Activated CD4-positive, alpha-beta T cell treated with anti-CD3 and anti-CD28 coated beads for 36 hours (primary cell): ENCODE measurements around the gene GBE1. TPM values are rescaled to one million over a fixed set of nuclear protein-coding genes. Genes with fewer than 3 reads are reported as not detected.

Experiments used
- ATAC-seq: fragments of 200-7000 bp; cut with Tn5 transposase; one replicate; pipeline ENCODE4 v1.10.0; 2021; ENCODE audit warnings: mild to moderate bottlenecking, moderate library complexity
- CTCF ChIA-PET: fragments of 350-600 bp; sonication (Branson Sonifier 250); formaldehyde crosslinking; loops from one replicate; lab custom pipeline; 2021; ENCODE audit warnings: antibody characterized with exemption; lab: Charles Lee
- POLR2A ChIA-PET: fragments of 350-600 bp; sonication (Branson Sonifier 250); formaldehyde crosslinking; loops from one replicate; lab custom pipeline; 2021; ENCODE audit warnings: antibody characterized with exemption, inconsistent platforms; lab: Charles Lee
- DNase-seq: peaks from one replicate; pipeline ENCODE4 v3.0.0-alpha.2; 2020
- H3K27ac Mint-ChIP-seq: one replicate; pipeline ENCODE4 v1.8.0; 2021; ENCODE audit warnings: mixed read lengths
- H3K27me3 Mint-ChIP-seq: one replicate; pipeline ENCODE4 v1.8.0; 2021; ENCODE audit warnings: mixed read lengths
- H3K36me3 Mint-ChIP-seq: one replicate; pipeline ENCODE4 v1.8.0; 2021; ENCODE audit warnings: low read depth, mixed read lengths
- H3K4me1 Mint-ChIP-seq: one replicate; pipeline ENCODE4 v1.8.0; 2021; ENCODE audit warnings: mixed read lengths
- H3K4me3 Mint-ChIP-seq: one replicate; pipeline ENCODE4 v1.8.0; 2021; ENCODE audit warnings: mild to moderate bottlenecking, moderate library complexity, mixed read lengths
- H3K9me3 Mint-ChIP-seq: one replicate; pipeline ENCODE4 v1.8.0; 2021; ENCODE audit warnings: low read depth, mixed read lengths
- intact Hi-C, 2 experiments: fragments of 100-400 bp; cut with DNase I in 1 of 2; cut with micrococcal nuclease in 1 of 2; formaldehyde crosslinking; loops; one replicate each; pipeline versions ENCODE4 v1.14.2 to v1.15.1; 2022 to 2024; cut with DNase I, micrococcal nuclease
- total RNA-seq, 2 experiments: library from RNA; stranded (reverse); gene quantifications; one replicate each; pipeline ENCODE4 v1.2.3, GENCODE V29; 2021

The GBE1 gene
- total RNA-seq, 2 experiments from 2014 or later, result 40.1 to 59.5 TPM

DNA sequence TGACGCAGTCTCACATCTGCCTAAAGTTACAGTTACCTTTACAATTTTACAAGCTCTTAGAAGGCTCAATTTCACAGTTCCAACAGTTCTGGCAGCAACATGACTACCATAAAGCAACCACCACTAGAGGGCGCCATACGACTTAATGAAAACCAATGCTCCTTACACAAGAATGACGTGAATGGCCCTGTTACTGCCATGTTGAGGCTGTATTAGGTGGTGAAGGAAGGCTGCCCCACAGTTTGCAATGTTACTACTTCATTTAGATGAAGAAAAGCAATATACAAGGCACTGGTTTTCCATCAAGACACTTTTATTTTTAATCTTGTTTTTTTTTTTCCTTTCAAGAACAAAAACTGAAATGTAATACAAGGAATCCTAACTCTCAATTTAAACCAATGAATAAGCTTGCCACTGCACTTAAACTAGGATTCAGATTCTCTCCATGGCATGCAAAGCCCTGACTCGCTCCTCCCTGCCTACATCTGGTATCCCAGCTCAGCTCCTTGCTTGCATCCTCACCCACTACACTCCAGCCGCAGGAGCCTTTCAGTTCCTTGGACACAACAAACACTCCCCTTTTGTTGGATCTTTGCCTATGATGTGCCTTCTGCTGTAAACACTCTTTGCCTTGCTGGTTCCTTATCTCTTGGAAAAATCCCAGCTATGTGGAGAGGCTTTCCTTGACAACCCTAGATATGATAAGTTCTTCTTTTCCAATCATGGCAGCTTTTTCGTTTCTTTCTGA, 270.7 kb downstream of the GBE1 start:
- H3K4me3 Mint-ChIP-seq, result no peak overlapping the region
- CTCF ChIA-PET, result interaction anchor here (0.7 to 1.9 kb wide), 11 partner anchors 12 to 643 kb away, joined by 3 to 8 read pairs (median 3); no protein-coding TSS in a partner anchor
- POLR2A ChIA-PET, result interaction anchor here (0.6 kb wide), 1 partner anchor 1956 kb away, joined by 3 read pairs; no protein-coding TSS in a partner anchor
- DNase-seq (peak; percentile 88), ATAC-seq (peak; percentile 84)
- H3K9me3 Mint-ChIP-seq, result peaks cover 4% of the 10 kb centered on the region
- H3K27me3 Mint-ChIP-seq, result no peaks in the 10 kb centered on the region
- no peak overlapping the region for H3K27ac Mint-ChIP-seq
- H3K4me1 Mint-ChIP-seq, result no peaks in the 10 kb centered on the region
- no peaks in the 10 kb centered on the region for H3K36me3 Mint-ChIP-seq
- intact Hi-C loops, result loop anchor here (1.0 to 2.0 kb wide), 3 partner anchors 420 to 643 kb away; no protein-coding TSS in a partner anchor

DNA sequence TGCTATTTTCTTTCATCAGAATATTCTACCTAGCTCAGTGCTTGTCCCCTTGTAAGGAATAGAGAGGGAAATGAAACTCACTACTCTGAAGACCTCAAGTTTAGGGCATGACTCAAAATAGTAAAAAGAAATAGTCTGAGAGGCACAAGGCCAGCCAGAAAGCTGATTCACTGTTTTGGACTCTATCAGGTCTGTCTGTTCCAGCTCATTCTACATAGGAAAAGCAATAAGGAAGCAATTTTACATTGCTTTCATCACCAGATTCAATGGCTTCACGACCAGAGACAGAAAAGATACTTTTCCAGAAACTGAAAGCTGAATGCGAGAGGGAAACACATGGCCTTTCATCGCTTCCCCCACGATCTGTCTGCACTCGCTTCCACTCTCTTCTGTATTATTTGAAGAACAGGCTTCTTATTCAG, 276.0 kb downstream of the GBE1 start:
- CTCF ChIA-PET, result interaction anchor here (0.6 kb wide), 1 partner anchor 118 kb away, joined by 3 read pairs; no protein-coding TSS in a partner anchor
- intact Hi-C loops, result no loop called here
- Mint-ChIP-seq H3K27me3 (peaks cover 3% of the 10 kb centered on the region), H3K4me3 (no peak overlapping the region), H3K9me3 (peaks cover 4% of the 10 kb centered on the region), H3K4me1 (no peaks in the 10 kb centered on the region), H3K27ac (no peak overlapping the region), H3K36me3 (no peaks in the 10 kb centered on the region)
- POLR2A ChIA-PET, result no interaction called here
- DNase-seq (no peak), ATAC-seq (no peak)

DNA sequence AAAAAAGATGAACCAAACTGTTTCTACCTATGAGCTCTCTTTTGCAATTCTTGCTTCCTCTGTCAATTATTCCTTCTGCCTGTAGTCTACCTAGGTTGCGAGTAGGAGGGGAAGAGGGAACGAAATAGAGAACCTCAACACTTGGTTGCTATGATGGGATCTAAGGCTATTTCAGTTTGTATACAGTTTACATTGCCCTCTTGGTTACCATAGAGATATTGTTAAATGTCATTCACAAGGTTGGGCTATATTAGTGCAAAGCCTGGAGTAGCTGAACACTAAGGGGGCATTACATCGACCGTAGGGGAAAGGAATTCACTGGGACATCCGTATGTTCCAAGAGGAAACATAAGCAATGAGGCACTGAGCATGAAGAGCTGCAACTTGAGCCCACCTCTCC, 276.9 kb downstream of the GBE1 start:
- H3K36me3 Mint-ChIP-seq, result no peaks in the 10 kb centered on the region
- DNase-seq (no peak), ATAC-seq (no peak)
- CTCF ChIA-PET, result no interaction called here
- H3K27ac Mint-ChIP-seq, result no peak overlapping the region
- H3K9me3 Mint-ChIP-seq, result peaks cover 4% of the 10 kb centered on the region
- POLR2A ChIA-PET, result no interaction called here
- intact Hi-C loops, result no loop called here
- H3K4me1 Mint-ChIP-seq, result no peaks in the 10 kb centered on the region
- no peak overlapping the region for H3K4me3 Mint-ChIP-seq
- H3K27me3 Mint-ChIP-seq, result peaks cover 3% of the 10 kb centered on the region

DNA sequence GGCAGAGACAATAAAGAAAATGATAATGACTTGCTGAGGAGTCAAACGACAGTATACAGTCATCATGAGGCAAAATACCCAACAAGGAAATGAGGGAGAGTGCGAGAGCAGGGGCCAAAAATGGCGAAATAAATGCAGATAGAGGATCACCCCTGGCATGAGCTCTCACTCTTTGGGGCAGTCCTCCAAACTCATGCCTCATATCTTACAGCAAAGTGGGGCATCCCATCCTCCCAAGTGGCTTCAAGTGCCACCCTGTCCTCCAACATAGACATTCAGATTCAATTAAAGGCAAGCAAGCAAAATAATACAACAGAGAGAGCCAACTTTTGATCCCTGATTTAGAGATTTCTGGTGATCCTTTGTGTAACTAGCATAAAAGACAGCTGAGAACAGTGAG, 278.4 kb downstream of the GBE1 start:
- H3K27ac Mint-ChIP-seq, result no peak overlapping the region
- peaks cover 3% of the 10 kb centered on the region for H3K9me3 Mint-ChIP-seq
- no peaks in the 10 kb centered on the region for H3K4me1 Mint-ChIP-seq
- H3K27me3 Mint-ChIP-seq, result peaks cover 3% of the 10 kb centered on the region
- POLR2A ChIA-PET, result no interaction called here
- CTCF ChIA-PET, result interaction anchor here (0.6 kb wide), 1 partner anchor 649 kb away, joined by 4 read pairs; no protein-coding TSS in a partner anchor
- DNase-seq (no peak), ATAC-seq (no peak)
- intact Hi-C loops, result no loop called here
- no peaks in the 10 kb centered on the region for H3K36me3 Mint-ChIP-seq
- no peak overlapping the region for H3K4me3 Mint-ChIP-seq

DNA sequence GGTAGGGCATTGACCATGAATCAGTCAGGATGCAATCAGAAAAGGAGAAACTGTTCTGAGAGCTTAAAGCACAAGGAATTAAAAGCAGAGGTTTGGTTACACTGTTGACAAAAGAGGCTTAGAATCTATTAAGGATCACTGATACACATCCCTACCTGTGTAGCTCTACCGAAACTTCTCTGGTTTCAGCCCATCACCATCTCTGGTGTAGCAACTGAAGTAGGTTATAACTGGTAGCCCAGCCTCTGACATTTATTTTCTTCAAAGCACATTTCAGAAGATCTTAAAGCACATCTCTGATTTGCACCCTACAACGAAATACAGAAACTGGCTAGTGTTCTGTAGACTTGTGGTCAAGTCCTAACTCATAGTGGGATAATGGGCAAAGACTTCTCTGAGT, 283.7 kb downstream of the GBE1 start:
- Mint-ChIP-seq H3K27me3 (peaks cover 3% of the 10 kb centered on the region), H3K9me3 (no peaks in the 10 kb centered on the region), H3K4me1 (no peaks in the 10 kb centered on the region), H3K36me3 (no peaks in the 10 kb centered on the region), H3K4me3 (no peak overlapping the region), H3K27ac (no peak overlapping the region)
- ChIA-PET POLR2A (no interaction called here), CTCF (interaction anchor here (0.7 to 1.1 kb wide), 2 partner anchors 14 to 83 kb away, joined by 3 to 4 read pairs; no protein-coding TSS in a partner anchor)
- no peak for DNase-seq
- intact Hi-C loops, result no loop called here
- no peak for ATAC-seq

DNA sequence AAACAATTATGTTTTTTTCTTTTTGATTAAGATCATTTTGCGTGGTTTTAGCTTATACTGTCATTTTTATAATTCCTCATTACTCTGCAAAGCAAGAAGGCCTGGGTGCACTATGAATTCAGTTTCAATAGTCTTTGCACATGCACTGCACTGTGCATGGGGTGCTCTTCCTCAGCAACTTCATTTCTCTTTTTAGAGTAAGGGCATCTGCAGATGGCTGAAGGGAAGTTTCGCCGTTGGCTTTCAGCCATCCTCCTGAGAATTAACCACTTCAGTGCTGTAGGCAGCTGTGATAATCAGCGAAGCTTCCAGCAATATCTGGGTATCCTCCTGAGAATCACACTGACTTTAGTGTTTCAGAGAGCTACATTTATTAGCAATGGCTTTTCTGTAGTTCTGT, 284.8 kb downstream of the GBE1 start:
- ChIA-PET POLR2A (no interaction called here), CTCF (interaction anchor here (0.5 to 1.1 kb wide), 2 partner anchors 15 to 1324 kb away, joined by 3 to 4 read pairs; no protein-coding TSS in a partner anchor)
- peaks cover 2% of the 10 kb centered on the region for H3K27me3 Mint-ChIP-seq
- no peaks in the 10 kb centered on the region for H3K9me3 Mint-ChIP-seq
- H3K27ac Mint-ChIP-seq, result no peak overlapping the region
- H3K4me1 Mint-ChIP-seq, result no peaks in the 10 kb centered on the region
- no peaks in the 10 kb centered on the region for H3K36me3 Mint-ChIP-seq
- H3K4me3 Mint-ChIP-seq, result no peak overlapping the region
- DNase-seq (no peak), ATAC-seq (no peak)
- intact Hi-C loops, result no loop called here

DNA sequence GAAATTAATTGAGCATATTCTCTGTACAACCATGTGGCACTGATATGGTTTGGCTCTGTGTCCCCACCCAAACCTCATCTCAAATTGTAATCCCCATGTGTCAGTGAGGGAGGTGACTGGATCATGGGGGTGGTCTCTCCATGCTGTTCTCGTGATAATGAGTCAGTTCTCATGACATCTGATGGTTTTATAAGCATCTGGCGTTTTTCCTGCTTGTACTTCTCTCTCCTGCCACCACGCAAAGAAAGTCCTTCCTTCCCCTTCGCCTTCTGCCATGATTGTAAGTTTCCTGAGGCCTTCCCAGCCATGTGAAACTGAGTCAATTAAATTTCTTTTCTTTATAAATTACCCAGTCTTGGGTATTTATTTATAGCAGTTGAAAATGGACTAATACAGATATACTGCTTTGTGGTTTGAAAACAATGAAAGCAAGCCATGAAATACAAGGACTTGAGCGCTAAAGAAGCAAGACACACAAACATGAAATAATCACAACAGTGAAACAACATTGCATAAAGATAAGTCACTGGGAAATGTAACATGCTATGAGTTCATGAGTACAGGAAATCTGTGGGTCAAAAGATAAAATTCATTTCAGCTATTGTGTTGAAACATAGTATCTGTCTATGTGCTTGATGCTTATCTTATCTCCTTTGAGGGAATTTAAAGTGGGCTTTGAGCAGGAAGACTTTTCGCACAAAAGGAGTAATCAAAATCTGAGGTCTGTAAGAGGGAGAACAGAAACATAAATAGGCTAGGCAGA, 288.7 kb downstream of the GBE1 start:
- DNase-seq, result no peak
- no peaks in the 10 kb centered on the region for H3K36me3 Mint-ChIP-seq
- H3K4me3 Mint-ChIP-seq, result no peak overlapping the region
- ChIA-PET POLR2A (no interaction called here), CTCF (no interaction called here)
- no peak for ATAC-seq
- H3K27ac Mint-ChIP-seq, result no peak overlapping the region
- intact Hi-C loops, result no loop called here
- H3K4me1 Mint-ChIP-seq, result no peaks in the 10 kb centered on the region
- H3K27me3 Mint-ChIP-seq, result no peaks in the 10 kb centered on the region
- H3K9me3 Mint-ChIP-seq, result no peaks in the 10 kb centered on the region

DNA sequence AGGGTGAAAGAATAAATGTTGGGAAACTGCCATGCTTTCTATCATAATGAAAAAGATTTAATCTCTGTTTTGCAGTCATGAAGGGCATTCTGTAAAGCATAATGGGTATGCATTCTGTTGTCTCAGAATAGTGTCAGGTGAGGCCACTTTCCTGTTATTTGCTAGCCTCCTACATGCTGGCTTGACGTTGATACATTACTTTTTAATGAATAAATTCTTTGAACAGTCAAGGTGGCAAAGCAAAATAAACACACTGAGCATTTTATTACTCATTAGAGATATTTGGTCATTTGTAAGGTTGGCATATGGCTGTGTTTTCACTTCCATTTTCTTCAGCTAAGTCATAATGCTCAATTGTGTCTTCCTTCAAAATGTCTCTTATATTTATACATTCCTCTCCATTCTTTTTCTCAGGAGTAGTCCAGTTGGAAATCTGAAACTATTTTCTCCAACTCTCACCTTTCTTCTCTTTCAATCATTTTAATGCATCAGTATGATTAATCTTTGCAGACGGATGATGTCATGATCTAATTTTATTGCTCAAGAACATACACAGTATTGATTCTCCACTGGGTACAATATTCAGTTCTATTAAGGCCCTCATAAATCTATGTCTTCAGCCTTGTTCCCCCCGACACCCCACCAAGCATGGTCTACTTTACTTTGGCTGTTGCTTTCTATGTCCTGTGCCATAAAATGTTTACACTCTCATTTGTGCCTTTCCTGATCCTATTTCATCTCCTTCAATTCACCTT, 290.7 kb downstream of the GBE1 start:
- H3K4me3 Mint-ChIP-seq, result no peak overlapping the region
- ATAC-seq (no peak), DNase-seq (no peak)
- POLR2A ChIA-PET, result no interaction called here
- intact Hi-C loops, result no loop called here
- no peaks in the 10 kb centered on the region for H3K9me3 Mint-ChIP-seq
- H3K36me3 Mint-ChIP-seq, result no peaks in the 10 kb centered on the region
- CTCF ChIA-PET, result no interaction called here
- no peak overlapping the region for H3K27ac Mint-ChIP-seq
- H3K27me3 Mint-ChIP-seq, result no peaks in the 10 kb centered on the region
- no peaks in the 10 kb centered on the region for H3K4me1 Mint-ChIP-seq

DNA sequence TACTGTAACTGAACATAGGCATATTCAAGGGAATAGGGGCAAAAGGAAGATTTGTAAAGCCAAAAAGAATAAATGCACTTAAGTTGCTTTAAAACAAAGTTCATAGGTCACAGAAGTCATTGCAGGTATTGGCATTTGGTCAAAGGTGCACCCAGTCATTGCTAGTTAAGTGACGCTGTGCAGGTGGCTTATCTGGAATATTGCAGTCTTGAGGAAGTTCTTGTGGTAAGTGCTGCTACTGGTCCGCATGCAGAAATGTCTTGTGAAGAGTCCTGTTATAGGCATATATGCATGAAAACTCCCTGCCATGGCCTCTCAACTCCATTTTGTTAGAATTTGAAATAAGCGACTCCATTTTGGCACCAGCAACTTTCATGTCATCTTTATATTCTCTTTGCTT, 293.1 kb downstream of the GBE1 start:
- H3K4me1 Mint-ChIP-seq, result no peaks in the 10 kb centered on the region
- ChIA-PET CTCF (interaction anchor here (0.6 kb wide), 1 partner anchor 665 kb away, joined by 3 read pairs; no protein-coding TSS in a partner anchor), POLR2A (no interaction called here)
- no peaks in the 10 kb centered on the region for H3K9me3 Mint-ChIP-seq
- no peaks in the 10 kb centered on the region for H3K36me3 Mint-ChIP-seq
- H3K27me3 Mint-ChIP-seq, result no peaks in the 10 kb centered on the region
- ATAC-seq (no peak), DNase-seq (no peak)
- intact Hi-C loops, result no loop called here
- no peak overlapping the region for H3K4me3 Mint-ChIP-seq
- no peak overlapping the region for H3K27ac Mint-ChIP-seq

DNA sequence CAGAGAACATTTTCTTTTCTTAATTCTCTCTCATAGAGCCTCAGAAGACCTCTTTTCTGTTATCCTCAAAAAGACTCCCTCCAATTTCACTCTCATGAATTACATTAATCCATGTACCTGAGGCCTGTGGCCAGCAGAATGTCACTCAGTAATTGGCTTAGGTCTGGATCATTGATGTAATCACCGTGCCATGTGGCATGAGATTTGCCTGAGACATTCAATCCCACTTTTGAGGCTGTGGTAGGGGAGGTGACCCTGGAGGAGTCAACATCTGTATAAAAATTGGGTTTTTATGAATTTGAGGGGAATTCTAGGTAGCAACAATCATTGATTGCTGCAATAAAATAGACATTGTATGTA, 295.3 kb downstream of the GBE1 start:
- no peak for DNase-seq
- no peak overlapping the region for H3K4me3 Mint-ChIP-seq

DNA sequence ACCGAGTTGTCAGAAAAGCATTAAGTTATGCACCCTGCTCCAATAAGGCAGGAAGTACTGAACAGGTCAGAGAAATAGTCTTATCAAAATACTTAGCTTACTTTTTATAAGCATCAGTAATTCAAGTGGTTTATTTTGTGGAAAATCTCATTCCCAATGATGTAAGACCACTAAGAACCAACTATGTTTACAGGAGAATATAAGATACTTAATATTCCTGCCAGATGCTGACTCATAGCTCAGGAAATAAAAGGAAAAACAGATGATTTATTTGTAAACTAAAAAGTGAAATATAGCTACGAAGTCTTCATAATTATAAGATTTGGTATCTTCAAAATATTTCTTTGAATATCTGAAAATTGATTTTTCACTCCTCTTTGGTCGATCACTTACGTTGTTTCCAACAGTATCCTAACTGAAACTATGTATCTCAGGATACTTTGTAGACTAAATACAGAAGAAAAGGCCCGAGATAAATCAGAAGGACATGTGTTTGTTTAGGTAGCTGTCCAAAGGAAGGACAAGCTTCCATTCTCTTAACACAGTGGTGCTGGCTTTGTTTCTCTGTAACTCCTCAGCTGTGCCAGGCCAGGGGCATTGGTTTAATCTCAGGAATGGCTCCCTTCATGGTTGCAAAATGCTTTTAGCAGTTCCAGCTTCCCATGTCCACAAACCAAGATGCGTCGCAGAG, 295.8 kb downstream of the GBE1 start:
- H3K9me3 Mint-ChIP-seq, result no peaks in the 10 kb centered on the region
- intact Hi-C loops, result no loop called here
- H3K4me3 Mint-ChIP-seq, result no peak overlapping the region
- H3K36me3 Mint-ChIP-seq, result no peaks in the 10 kb centered on the region
- ATAC-seq (no peak), DNase-seq (no peak)
- H3K4me1 Mint-ChIP-seq, result no peaks in the 10 kb centered on the region
- H3K27me3 Mint-ChIP-seq, result no peaks in the 10 kb centered on the region
- ChIA-PET CTCF (no interaction called here), POLR2A (no interaction called here)
- no peak overlapping the region for H3K27ac Mint-ChIP-seq

More for the DNA sequence above, 295.3 kb downstream of the GBE1 start:
- no peak overlapping the region for H3K27ac Mint-ChIP-seq
- no peaks in the 10 kb centered on the region for H3K36me3 Mint-ChIP-seq
- H3K4me1 Mint-ChIP-seq, result no peaks in the 10 kb centered on the region
- no peaks in the 10 kb centered on the region for H3K27me3 Mint-ChIP-seq
- ChIA-PET CTCF (no interaction called here), POLR2A (no interaction called here)
- intact Hi-C loops, result no loop called here
- ATAC-seq, result no peak
- H3K9me3 Mint-ChIP-seq, result no peaks in the 10 kb centered on the region
